ENCODE results near the gene STAT3.

- no peak for TF ChIP-seq CTCF (conservative IDR thresholded peaks at IDR 0.05; ENCODE audit: low read length)
- no peak for TF ChIP-seq EZH2phosphoT487 (IDR thresholded peaks at IDR 0.05; ENCODE audit: borderline replicate concordance, low read depth, low read length)
Observed at GRCh38 chr17:42431758-42432161, 43.5 kb upstream of the STAT3 start.
